IMR-90 (cell line): Measurements from ENCODE around the gene ACSS1. TPM values are rescaled to one million over a fixed set of nuclear protein-coding genes. Genes with fewer than 3 reads are reported as not detected.

Experiments used
- ATAC-seq: fragments of 200-7000 bp; cut with Tn5 transposase; 2 replicates; pipeline ENCODE4 v1.9.1; 2020; ENCODE audit warnings: low read depth, mild to moderate bottlenecking, moderate library complexity
- BruUV-seq: library from RNA; stranded (reverse); fragments of 400-500 nt; replicated peaks from 2 replicates; lab custom pipeline; 2021; lab: Mats Ljungman, UMichigan
- CTCF ChIA-PET: fragments of 300-600 bp; formaldehyde crosslinking; extraction: SDS; loops from one replicate; lab custom pipeline; 2021; ENCODE audit warnings: antibody characterized with exemption; lab: Yijun Ruan, JAX
- POLR2A ChIA-PET: fragments of 300-600 bp; sonication (Branson Sonifier 250); formaldehyde crosslinking; loops from one replicate; lab custom pipeline; 2022; ENCODE audit warnings: antibody characterized with exemption; ENCODE audit not compliant: unreplicated experiment; lab: Charles Lee
- DNase-seq: peaks from one replicate; pipeline ENCODE4 v3.0.0; 2013
- H2AFZ ChIP-seq: replicated peaks from 2 replicates; pipeline ENCODE3; 2013; ENCODE audit warnings: low read length, mild to moderate bottlenecking; ENCODE audit not compliant: poor library complexity
- H2AK5ac ChIP-seq: 2 replicates; pipeline ENCODE4 v1.6.1; 2013; ENCODE audit warnings: low read depth, low read length, inconsistent platforms
- H2AK9ac ChIP-seq: replicated peaks from 2 replicates; pipeline ENCODE3; 2013; ENCODE audit warnings: mild to moderate bottlenecking, low read depth, low read length, moderate library complexity; ENCODE audit not compliant: poor library complexity
- H2BK120ac ChIP-seq: 2 replicates; pipeline ENCODE4 v1.6.1; 2013; ENCODE audit warnings: low read depth, low read length, inconsistent platforms
- H2BK15ac ChIP-seq: 3 replicates; pipeline ENCODE4 v1.6.1; 2013; ENCODE audit warnings: low read depth, low read length, inconsistent platforms
- H2BK20ac ChIP-seq: 2 replicates; pipeline ENCODE4 v1.6.1; 2013; ENCODE audit warnings: low read depth, mild to moderate bottlenecking, inconsistent platforms, low read length, moderate library complexity
- H2BK5ac ChIP-seq: 2 replicates; pipeline ENCODE4 v1.6.1; 2013; ENCODE audit warnings: mild to moderate bottlenecking, low read depth, low read length, inconsistent platforms; ENCODE audit not compliant: poor library complexity, severe bottlenecking
- H3K14ac ChIP-seq: replicated peaks from 2 replicates; pipeline ENCODE4 v1.6.1; 2013; ENCODE audit warnings: low read depth, low read length, inconsistent platforms
- H3K18ac ChIP-seq: 2 replicates; pipeline ENCODE4 v1.6.1; 2013; ENCODE audit warnings: low read depth, low read length, control low read depth
- H3K23ac ChIP-seq: 2 replicates; pipeline ENCODE4 v1.6.1; 2013; ENCODE audit warnings: low read depth, low read length, inconsistent platforms
- H3K27ac ChIP-seq: 2 replicates; pipeline ENCODE4 v1.5.1; 2013; ENCODE audit warnings: mild to moderate bottlenecking, control low read depth, low read length; ENCODE audit not compliant: insufficient read depth
- H3K27me3 ChIP-seq: 2 replicates; pipeline ENCODE4 v1.6.1; 2013; ENCODE audit warnings: low read length; ENCODE audit not compliant: control insufficient read depth, insufficient read depth
- H3K36me3 ChIP-seq: 2 replicates; pipeline ENCODE4 v1.6.1; 2013; ENCODE audit warnings: low read length, mixed read lengths; ENCODE audit not compliant: control insufficient read depth, insufficient read depth
- H3K4ac ChIP-seq: 2 replicates; pipeline ENCODE4 v1.6.1; 2013; ENCODE audit warnings: low read depth, low read length, inconsistent platforms
- H3K4me1 ChIP-seq: 2 replicates; pipeline ENCODE4 v1.6.1; 2013; ENCODE audit warnings: low read length, mixed read lengths; ENCODE audit not compliant: control insufficient read depth, insufficient read depth
- H3K4me2 ChIP-seq: 2 replicates; pipeline ENCODE4 v1.6.1; 2013; ENCODE audit warnings: low read depth, mild to moderate bottlenecking, control low read depth, low read length, moderate library complexity
- H3K4me3 ChIP-seq: 2 replicates; pipeline ENCODE4 v1.5.1; 2013; ENCODE audit warnings: low read depth, mild to moderate bottlenecking, control low read depth, low read length, moderate library complexity; ENCODE audit not compliant: insufficient read depth
- H3K56ac ChIP-seq: 2 replicates; pipeline ENCODE4 v1.6.1; 2013; ENCODE audit warnings: low read length, inconsistent platforms; ENCODE audit not compliant: insufficient read depth; ENCODE audit errors: extremely low read depth
- H3K79me1 ChIP-seq, 2 experiments: 2 replicates each; pipeline ENCODE4 v1.6.1; 2013; ENCODE audit warnings: low read length in 2 of 2, inconsistent platforms in 1 of 2, low read depth in 1 of 2
- H3K9ac ChIP-seq: 2 replicates; pipeline ENCODE4 v1.6.1; 2013; ENCODE audit warnings: low read depth, low read length, control low read depth
- H3K9me1 ChIP-seq: 2 replicates; pipeline ENCODE4 v1.6.1; 2013; ENCODE audit warnings: low read length, inconsistent platforms; ENCODE audit not compliant: insufficient read depth
- H3K9me3 ChIP-seq: 2 replicates; pipeline ENCODE4 v1.6.1; 2013; ENCODE audit warnings: low read length; ENCODE audit not compliant: control insufficient read depth, insufficient read depth
- H4K20me1 ChIP-seq: 2 replicates; pipeline ENCODE4 v1.6.1; 2013; ENCODE audit warnings: low read length, inconsistent platforms; ENCODE audit not compliant: insufficient read depth
- H4K5ac ChIP-seq: 2 replicates; pipeline ENCODE4 v1.6.1; 2013; ENCODE audit warnings: mild to moderate bottlenecking, low read depth, low read length, control low read depth
- H4K8ac ChIP-seq, 2 experiments: 2 replicates each; pipeline ENCODE4 v1.6.1; 2013; ENCODE audit warnings: low read depth in 2 of 2, low read length in 2 of 2, control low read depth in 1 of 2, inconsistent platforms in 1 of 2
- H4K91ac ChIP-seq: 2 replicates; pipeline ENCODE4 v1.6.1; 2013; ENCODE audit warnings: low read depth, low read length, inconsistent platforms; ENCODE audit not compliant: insufficient read depth
- BHLHE40 ChIP-seq: fragments of 150-350 bp; IDR thresholded peaks from 2 replicates; pipeline ENCODE4 v1.6.1; 2016; ENCODE audit warnings: mild to moderate bottlenecking, low read depth, low read length
- CHD1 ChIP-seq: IDR thresholded peaks from 2 replicates; pipeline ENCODE4 v1.6.1; 2012; ENCODE audit warnings: low read depth, low read length, improper control_type of control experiment
- FOS ChIP-seq: fragments of 150-350 bp; IDR thresholded peaks from 2 replicates; pipeline ENCODE4 v1.6.1; 2016; ENCODE audit warnings: low read depth, low read length
- MXI1 ChIP-seq: IDR thresholded peaks from 2 replicates; pipeline ENCODE4 v1.6.1; 2012; ENCODE audit warnings: low read depth, mild to moderate bottlenecking, low read length, moderate library complexity, borderline replicate concordance
- RCOR1 ChIP-seq: IDR thresholded peaks from 2 replicates; pipeline ENCODE4 v1.6.1; 2012; ENCODE audit warnings: mild to moderate bottlenecking, low read length, improper control_type of control experiment; ENCODE audit not compliant: insufficient replicate concordance
- USF2 ChIP-seq: fragments of 150-350 bp; IDR thresholded peaks from 2 replicates; pipeline ENCODE4 v1.6.1; 2017; ENCODE audit warnings: mild to moderate bottlenecking, antibody characterized with exemption, low read length, low read depth
- WGBS, 2 experiments: methylation state at CpG; one replicate each; pipeline versions ENCODE4 v1.1.5 to v1.1.7; 2013; ENCODE audit warnings: missing lambda C conversion rate in 2 of 2; ENCODE audit not compliant: insufficient read length in 1 of 2; ENCODE audit errors: extremely low coverage in 2 of 2; 5-methylcytosine and 5-hydroxymethylcytosine counted together
- dilution Hi-C: fragments of 300-500 bp; cut with HindIII; formaldehyde crosslinking; loops from one replicate; pipeline ENCODE4 v1.14.3; 2018; ENCODE audit warnings: low sequenced_read_pairs; ENCODE audit not compliant: unreplicated experiment
- in situ Hi-C: fragments of 300-500 bp; cut with MboI; formaldehyde crosslinking; loops from 3 replicates; pipeline ENCODE4 v1.14.3; 2019; ENCODE audit warnings: low sequenced_read_pairs, inconsistent platforms, mixed read lengths
- intact Hi-C: fragments of 100-400 bp; cut with micrococcal nuclease; formaldehyde crosslinking; loops from 2 replicates; pipeline ENCODE4 v1.10.0; 2022
- polyA plus RNA-seq, 3 experiments: library from polyadenylated mRNA; depleted of rRNA; stranded (reverse); fragments of >200 nt; gene quantifications; 2 replicates each; pipeline ENCODE4 v1.2.3, GENCODE V29; 2012; ENCODE audit warnings: low replicate concordance in 1 of 3
- total RNA-seq: library from RNA; depleted of rRNA; stranded (reverse); fragments of >200 nt; gene quantifications from 2 replicates; pipeline ENCODE4 v1.2.3, GENCODE V29; 2012

The ACSS1 gene
- total and polyA plus RNA-seq, 2 of the 4 experiments (the other 2 are of a cell fraction) = 0.72 to 1.2 TPM

GRCh38 chr20:24995741-24996448, 62.0 kb downstream of the ACSS1 start:
- peaks cover 7 to 18% of the 10 kb centered on the region in 2 experiments; a peak in 2 of 4 replicates for H3K79me1 ChIP-seq
- no peaks in the 10 kb centered on the region for H4K20me1 ChIP-seq
- no peak overlapping the region for H3K4me3 ChIP-seq
- H3K4me1 ChIP-seq = peaks cover 2% of the 10 kb centered on the region; the same call in 1 of the 2 replicates
- no peak overlapping the region for H2AK9ac ChIP-seq
- H2AFZ ChIP-seq = no peak overlapping the region
- no peak overlapping the region for H3K4ac ChIP-seq
- ChIA-PET POLR2A (no interaction called here), CTCF (interaction anchor here (0.6 to 3.8 kb wide), 3 partner anchors 67 to 403 kb away, joined by 4 to 28 read pairs (median 5); no protein-coding TSS in a partner anchor)
- no peak overlapping the region for H3K27ac ChIP-seq
- H3K9ac ChIP-seq = no peak overlapping the region
- H4K5ac ChIP-seq = no peak overlapping the region
- peaks cover 29% of the 10 kb centered on the region for H3K27me3 ChIP-seq
- H4K91ac ChIP-seq = no peak overlapping the region
- no peak overlapping the region for H2BK5ac ChIP-seq
- TF ChIP-seq FOS = no peak
- no peak for TF ChIP-seq MXI1
- TF ChIP-seq RCOR1 = no peak
- no peak for TF ChIP-seq CHD1
- TF ChIP-seq USF2 = no peak
- TF ChIP-seq BHLHE40 = no peak
- no peak overlapping the region for H2BK120ac ChIP-seq
- dilution Hi-C loops = no loop called here
- no peak overlapping the region for H4K8ac ChIP-seq
- H2BK20ac ChIP-seq = no peak overlapping the region
- H2AK5ac ChIP-seq = no peak overlapping the region
- BruUV-seq = no TSS peak
- H3K9me3 ChIP-seq = no peaks in the 10 kb centered on the region
- H3K14ac ChIP-seq = no peak overlapping the region
- intact Hi-C loops = loop anchor here (1.0 to 2.0 kb wide), 4 partner anchors 69 to 403 kb away; partner anchors contain the start of gene PYGB
- no peak overlapping the region for H3K23ac ChIP-seq
- H2BK15ac ChIP-seq = no peak overlapping the region
- ATAC-seq (no peak), DNase-seq (no peak)
- no CpG with 5 or more reads among the region's 9 CpGs for WGBS, 2 experiments
- H3K9me1 ChIP-seq = peaks cover 3% of the 10 kb centered on the region; the same call in 1 of the 2 replicates
- in situ Hi-C loops = loop anchor here (5.0 to 25.0 kb wide), 5 partner anchors 66 to 866 kb away; partner anchors contain the start of genes NINL and ZNF337
- H3K36me3 ChIP-seq = no peaks in the 10 kb centered on the region
- no peak overlapping the region for H3K18ac ChIP-seq
- H3K4me2 ChIP-seq = no peak overlapping the region
- no peak overlapping the region for H3K56ac ChIP-seq
